ENCODE results near the gene PPP1R11.

Gene PPP1R11

GRCh38 chr6:30047220-30047619 lies 19.8 kb upstream of the PPP1R11 start:
- TF ChIP-seq L3MBTL2 (conservative IDR thresholded peaks at IDR 0.05) (no peak), TARDBP (IDR thresholded peaks at IDR 0.05) (no peak), NFRKB (IDR thresholded peaks at IDR 0.05) (no peak)
- ChIA-PET CTCF (interaction anchor here (0.8 kb wide), 1 partner anchor 10 kb away, joined by 8 read pairs; no protein-coding TSS in a partner anchor), POLR2A (no interaction called here)
- no peak for DNase-seq (ENCODE audit: extremely low spot score)

- TF ChIP-seq FOXM1 (IDR thresholded peaks at IDR 0.05; ENCODE audit: borderline replicate concordance), result no peak
- no peak for TF ChIP-seq FOXA1 (IDR thresholded peaks at IDR 0.05)
- TF ChIP-seq SUZ12 (IDR thresholded peaks at IDR 0.05), result no peak
- no peak for TF ChIP-seq NFRKB (IDR thresholded peaks at IDR 0.05)
- TF ChIP-seq L3MBTL2 (conservative IDR thresholded peaks at IDR 0.05), result no peak
- TF ChIP-seq ELF4 (IDR thresholded peaks at IDR 0.05), result no peak
- ChIA-PET POLR2A (interaction anchor here (2.2 kb wide), 1 partner anchor 8 kb away, joined by 11 read pairs; the partner anchor contains the start of gene POLR1H), CTCF (no interaction called here)
- no peak for DNase-seq (ENCODE audit: extremely low spot score)
Observed at GRCh38 chr6:30053682-30054081, 13.3 kb upstream of the PPP1R11 start.

- no peak for DNase-seq (ENCODE audit: extremely low spot score)
- no peak for TF ChIP-seq TARDBP (IDR thresholded peaks at IDR 0.05)
- POLR2A ChIA-PET, result interaction anchor here (1.1 kb wide), 1 partner anchor 11 kb away, joined by 3 read pairs; no protein-coding TSS in a partner anchor
- CTCF ChIA-PET, result no interaction called here
Observed at GRCh38 chr6:30055513-30055912, 11.5 kb upstream of the PPP1R11 start.

DNA sequence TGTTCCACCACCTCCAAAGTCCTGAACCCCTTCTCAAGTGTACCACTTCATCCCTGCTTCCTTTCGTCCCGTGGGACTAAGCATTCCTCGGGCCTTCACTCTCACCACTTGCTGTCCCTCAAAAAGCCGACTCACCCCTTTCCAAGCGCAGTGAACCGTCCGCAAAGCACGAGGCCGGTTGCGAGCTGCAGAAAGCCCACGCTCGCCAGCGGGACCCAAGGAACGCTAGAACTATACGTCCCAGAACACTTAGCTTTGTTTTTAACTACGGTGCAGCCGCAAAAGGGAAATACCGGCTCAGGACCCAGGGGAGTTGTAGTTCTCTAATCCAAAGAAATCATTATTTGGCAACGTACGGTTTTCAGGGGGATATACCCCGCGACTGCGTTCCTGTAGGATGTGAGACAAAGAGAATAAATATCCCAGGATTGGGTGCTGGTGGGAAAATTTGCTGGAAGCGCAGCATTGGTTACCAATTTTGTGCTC lies 6.3 kb upstream of the PPP1R11 start:
- ChIA-PET POLR2A (interaction anchor here (0.7 to 2.7 kb wide), 23 partner anchors 8 to 427 kb away, joined by 3 to 20 read pairs (median 3); partner anchors contain the start of genes RPP21 and TRIM26), CTCF (interaction anchor here (1.2 kb wide), 1 partner anchor 71 kb away, joined by 3 read pairs; no protein-coding TSS in a partner anchor)
- TF ChIP-seq ARNT (IDR thresholded peaks at IDR 0.05) (no peak), L3MBTL2 (conservative IDR thresholded peaks at IDR 0.05) (peak; percentile 67)
- DNase-seq (ENCODE audit: extremely low spot score), result peak; percentile 36

- ChIA-PET CTCF (interaction anchor here (1.2 kb wide), 1 partner anchor 71 kb away, joined by 3 read pairs; no protein-coding TSS in a partner anchor), POLR2A (interaction anchor here (0.6 to 2.7 kb wide), 24 partner anchors 9 to 428 kb away, joined by 3 to 20 read pairs (median 3); partner anchors contain the start of genes RPP21, TRIM26 and TRIM31)
- peak; percentile 93 for DNase-seq (ENCODE audit: extremely low spot score)
Observed at GRCh38 chr6:30061092-30061857, 5.7 kb upstream of the PPP1R11 start, which contains the start of gene POLR1H. TSS of gene POLR1H (plus strand) at chr6:30061265. CDS start at chr6:30061525, 260 bp downstream.

DNA sequence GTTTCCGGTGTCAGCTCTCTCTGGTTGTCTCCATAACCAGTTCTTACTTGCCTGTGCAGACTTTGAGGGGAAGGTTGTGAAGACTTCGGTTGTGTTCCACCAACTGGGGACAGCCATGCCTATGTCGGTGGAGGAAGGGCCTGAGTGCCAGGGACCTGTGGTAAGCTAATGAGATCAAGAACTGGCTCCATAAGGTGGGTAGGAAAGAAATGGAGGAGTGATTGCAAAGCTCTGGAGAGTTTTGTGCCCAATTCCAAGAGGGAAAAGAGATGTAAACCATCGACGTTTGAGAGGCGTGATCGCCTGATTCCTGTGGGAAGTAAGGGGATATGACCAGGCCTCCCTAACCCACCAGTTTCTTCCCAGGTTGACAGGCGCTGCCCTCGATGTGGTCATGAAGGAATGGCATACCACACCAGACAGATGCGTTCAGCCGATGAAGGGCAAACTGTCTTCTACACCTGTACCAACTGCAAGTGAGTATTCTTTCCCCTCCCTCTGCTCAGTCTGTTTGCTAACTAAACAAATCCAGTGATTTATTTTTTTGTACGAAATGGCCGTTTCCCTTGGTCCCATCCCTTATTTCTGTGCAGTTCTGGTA lies 5.0 kb upstream of the PPP1R11 start:
- no peak for TF ChIP-seq ARNT (IDR thresholded peaks at IDR 0.05)
- TF ChIP-seq TARDBP (IDR thresholded peaks at IDR 0.05), result no peak
- TF ChIP-seq, protein P1, sequence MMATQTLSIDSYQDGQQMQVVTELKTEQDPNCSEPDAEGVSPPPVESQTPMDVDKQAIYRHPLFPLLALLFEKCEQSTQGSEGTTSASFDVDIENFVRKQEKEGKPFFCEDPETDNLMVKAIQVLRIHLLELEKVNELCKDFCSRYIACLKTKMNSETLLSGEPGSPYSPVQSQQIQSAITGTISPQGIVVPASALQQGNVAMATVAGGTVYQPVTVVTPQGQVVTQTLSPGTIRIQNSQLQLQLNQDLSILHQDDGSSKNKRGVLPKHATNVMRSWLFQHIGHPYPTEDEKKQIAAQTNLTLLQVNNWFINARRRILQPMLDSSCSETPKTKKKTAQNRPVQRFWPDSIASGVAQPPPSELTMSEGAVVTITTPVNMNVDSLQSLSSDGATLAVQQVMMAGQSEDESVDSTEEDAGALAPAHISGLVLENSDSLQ (IDR thresholded peaks at IDR 0.05), result no peak
- no peak for TF ChIP-seq L3MBTL2 (conservative IDR thresholded peaks at IDR 0.05)
- CTCF ChIA-PET, result interaction anchor here (0.6 to 1.2 kb wide), 3 partner anchors 70 to 119 kb away, joined by 3 to 6 read pairs (median 4); no protein-coding TSS in a partner anchor
- DNase-seq (ENCODE audit: extremely low spot score), result no peak
- POLR2A ChIA-PET, result interaction anchor here (1.3 to 2.7 kb wide), 9 partner anchors 8 to 151 kb away, joined by 3 to 20 read pairs (median 10); partner anchors contain the start of gene TRIM26

More at GRCh38 chr6:30061092-30061857, 5.7 kb upstream of the PPP1R11 start, which contains the start of gene POLR1H:
- TF ChIP-seq L3MBTL2 (conservative IDR thresholded peaks at IDR 0.05), result peak; percentile 57; the same call in 1 of the 2 replicates
- peak; percentile 33; the same call in 1 of the 2 replicates for TF ChIP-seq NFRKB (IDR thresholded peaks at IDR 0.05)
- TF ChIP-seq ZNF384 (IDR thresholded peaks at IDR 0.05), result no peak
- TF ChIP-seq ELF4 (IDR thresholded peaks at IDR 0.05), result peak; percentile 40

- ChIA-PET CTCF (interaction anchor here (0.6 kb wide), 2 partner anchors 113 to 118 kb away, joined by 4 to 6 read pairs; no protein-coding TSS in a partner anchor), POLR2A (interaction anchor here (1.0 to 2.2 kb wide), 6 partner anchors 10 to 68 kb away, joined by 3 to 20 read pairs (median 12); no protein-coding TSS in a partner anchor)
- DNase-seq (ENCODE audit: extremely low spot score), result no peak
- TF ChIP-seq CTBP1 (IDR thresholded peaks at IDR 0.05; ENCODE audit: borderline replicate concordance) (no peak), ELF4 (IDR thresholded peaks at IDR 0.05) (no peak), FOXM1 (IDR thresholded peaks at IDR 0.05; ENCODE audit: borderline replicate concordance) (no peak), HDGF (IDR thresholded peaks at IDR 0.05; ENCODE audit: borderline replicate concordance) (no peak), FOXA1 (IDR thresholded peaks at IDR 0.05) (no peak), ZNF384 (IDR thresholded peaks at IDR 0.05) (no peak), FOXK2 (IDR thresholded peaks at IDR 0.05) (no peak), SUZ12 (IDR thresholded peaks at IDR 0.05) (no peak), ARNT (IDR thresholded peaks at IDR 0.05) (no peak), LEF1 (IDR thresholded peaks at IDR 0.05; ENCODE audit: borderline replicate concordance) (no peak), TARDBP (IDR thresholded peaks at IDR 0.05) (no peak), SP1 (IDR thresholded peaks at IDR 0.05) (no peak), NFRKB (IDR thresholded peaks at IDR 0.05) (no peak), L3MBTL2 (conservative IDR thresholded peaks at IDR 0.05) (no peak), BHLHE40 (IDR thresholded peaks at IDR 0.05; ENCODE audit: borderline replicate concordance) (no peak)
- TF ChIP-seq, protein P1 (IDR thresholded peaks at IDR 0.05), result no peak
Observed at GRCh38 chr6:30062471-30063178, 4.4 kb upstream of the PPP1R11 start.

Measured in HEK293T (cell line).